HG03342 (cell line): ENCODE measurements around the gene MBP.
"Not testable (repeated sequence)": the region's sequence is repeated elsewhere in the genome, so short reads cannot be mapped to it uniquely, and the experiment has no call there.

ENCODE experiments used
- ATAC-seq: cut with Tn5 transposase; IDR thresholded peaks from one replicate; pipeline ENCODE4 v1.9.1; 2021; ENCODE audit warnings: mild to moderate bottlenecking, moderate library complexity; ENCODE audit not compliant: unreplicated experiment

Gene MBP

GRCh38 chr18:76979906-76980305 is 152.7 kb downstream of the MBP start:
- no peak for ATAC-seq

GRCh38 chr18:76979111-76979751 is 153.4 kb downstream of the MBP start:
- no peak for ATAC-seq

GRCh38 chr18:76978616-76979015 is 154.0 kb downstream of the MBP start:
- no peak for ATAC-seq

GRCh38 chr18:76977684-76978232 is 154.8 kb downstream of the MBP start:
- ATAC-seq: no peak

- ATAC-seq: no peak
Observed at GRCh38 chr18:76977108-76977621, 155.4 kb downstream of the MBP start.

- no peak for ATAC-seq
Observed at GRCh38 chr18:76975577-76976110, 156.9 kb downstream of the MBP start.

GRCh38 chr18:76974386-76974785 is 158.2 kb downstream of the MBP start:
- ATAC-seq: no peak

- no peak for ATAC-seq
Observed at GRCh38 chr18:76973520-76974266, 158.9 kb downstream of the MBP start.

GRCh38 chr18:76972846-76973519 is 159.6 kb downstream of the MBP start:
- ATAC-seq: no peak

GRCh38 chr18:76972241-76972640 is 160.3 kb downstream of the MBP start:
- no peak for ATAC-seq

- no peak for ATAC-seq
Observed at GRCh38 chr18:76970770-76971559, 161.6 kb downstream of the MBP start.

- ATAC-seq: no peak
Observed at GRCh38 chr18:76967721-76968472, 164.7 kb downstream of the MBP start.

GRCh38 chr18:76967299-76967698 is 165.3 kb downstream of the MBP start:
- not testable (repeated sequence) for ATAC-seq

GRCh38 chr18:76965555-76966151 is 166.9 kb downstream of the MBP start:
- peak; percentile 54 for ATAC-seq

- ATAC-seq: peak; percentile 54
Observed at GRCh38 chr18:76963936-76964335, 168.6 kb downstream of the MBP start.

GRCh38 chr18:76962851-76963250 is 169.7 kb downstream of the MBP start:
- ATAC-seq: no peak

GRCh38 chr18:76960528-76961035 is 172.0 kb downstream of the MBP start:
- no peak for ATAC-seq

- no peak for ATAC-seq
Observed at GRCh38 chr18:76959605-76960004, 173.0 kb downstream of the MBP start.

- ATAC-seq: no peak
Observed at GRCh38 chr18:76958692-76959341, 173.8 kb downstream of the MBP start.
